ES-I3 (cell line): ENCODE measurements around the gene CSNK1G1.
"Not testable (repeated sequence)": the region's sequence is repeated elsewhere in the genome, so short reads cannot be mapped to it uniquely, and the experiment has no call there.

ENCODE experiments used
- H3K36me3 ChIP-seq: 2 replicates; pipeline ENCODE4 v1.6.1; 2013; ENCODE audit warnings: mild to moderate bottlenecking, low read length, control low read depth, moderate library complexity; ENCODE audit not compliant: insufficient read depth
- H3K4me1 ChIP-seq: 2 replicates; pipeline ENCODE4 v1.6.1; 2013; ENCODE audit warnings: mild to moderate bottlenecking, control low read depth, low read length; ENCODE audit not compliant: insufficient read depth
- H3K9ac ChIP-seq: 2 replicates; pipeline ENCODE4 v1.6.1; 2013; ENCODE audit warnings: low read depth, mild to moderate bottlenecking, low read length, moderate library complexity
- H3K9me3 ChIP-seq: 2 replicates; pipeline ENCODE4 v1.6.1; 2013; ENCODE audit warnings: mild to moderate bottlenecking, low read length, moderate library complexity; ENCODE audit not compliant: control insufficient read depth, insufficient read depth

Gene CSNK1G1

DNA sequence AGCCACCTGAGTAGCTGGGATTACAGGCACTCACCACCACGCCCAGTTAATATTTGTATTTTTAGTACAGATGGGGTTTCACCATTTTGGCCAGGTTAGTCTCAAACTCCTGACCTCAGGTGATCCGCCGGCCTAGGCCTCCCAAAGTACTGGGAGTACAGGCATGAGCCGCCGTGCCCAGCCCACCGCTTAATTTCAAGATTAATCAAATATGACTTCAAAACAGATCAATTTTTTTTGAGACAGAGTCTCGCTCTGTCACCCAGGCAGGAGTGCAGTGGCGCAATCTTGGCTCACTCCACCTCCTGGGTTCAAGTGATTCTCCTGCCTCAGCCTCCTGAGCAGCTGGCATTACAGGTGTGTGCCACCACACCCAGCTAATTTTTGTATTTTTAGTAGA lies 15.4 kb upstream of the CSNK1G1 start:
- not testable (repeated sequence) for H3K4me1 ChIP-seq, H3K9me3 ChIP-seq, H3K9ac ChIP-seq, H3K36me3 ChIP-seq

- no peaks in the 10 kb centered on the region for H3K9me3 ChIP-seq
- no peaks in the 10 kb centered on the region for H3K4me1 ChIP-seq
- H3K9ac ChIP-seq, result no peak overlapping the region
- no peaks in the 10 kb centered on the region; the same call in 1 of the 2 replicates for H3K36me3 ChIP-seq
Observed at GRCh38 chr15:64369078-64369607, 13.2 kb upstream of the CSNK1G1 start.

DNA sequence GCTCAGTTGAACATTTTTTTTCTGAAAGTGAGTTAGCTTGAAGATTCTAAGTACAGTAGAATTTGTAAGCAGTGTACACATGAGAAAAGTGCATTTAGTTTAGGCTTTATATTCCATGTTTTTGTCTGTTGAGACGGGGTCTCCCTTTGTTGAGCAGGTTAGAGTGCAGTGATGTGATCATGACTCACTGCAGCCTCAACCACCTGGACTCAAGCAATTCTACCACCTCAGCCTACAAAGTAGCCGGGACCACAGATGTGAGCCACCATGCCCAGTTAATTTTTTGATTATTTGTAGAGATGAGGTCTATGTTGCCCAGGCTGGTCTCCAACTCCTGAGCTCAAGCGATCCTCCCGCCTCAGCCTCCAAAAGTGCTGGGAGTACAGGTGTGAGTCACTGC lies 5.3 kb upstream of the CSNK1G1 start:
- H3K36me3 ChIP-seq, result no peaks in the 10 kb centered on the region

DNA sequence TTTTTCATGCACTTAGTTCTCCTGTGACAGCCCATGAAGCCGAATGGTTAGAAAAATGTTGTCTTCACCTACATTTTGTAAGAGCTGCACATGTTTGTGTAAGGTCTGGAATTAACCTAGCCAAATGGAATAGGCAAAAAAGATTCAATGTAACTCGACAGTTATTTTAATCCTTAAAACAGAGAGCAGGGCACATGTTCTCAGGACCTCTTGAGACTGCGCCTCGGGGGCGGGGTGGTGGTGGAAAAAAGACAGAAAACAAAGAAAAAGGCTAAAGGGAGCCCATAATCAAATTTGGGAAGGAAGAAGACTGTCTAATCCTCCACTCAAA lies 702 bp upstream of the CSNK1G1 start:
- peak overlapping the region; percentile 93; the same call in 1 of the 2 replicates for H3K9ac ChIP-seq
- 0 out of 2 replicates have a peak, but pooled peaks cover 5% of the 10 kb centered on the region for H3K4me1 ChIP-seq
- no peaks in the 10 kb centered on the region for H3K9me3 ChIP-seq
- no peaks in the 10 kb centered on the region for H3K36me3 ChIP-seq

More for the DNA sequence above, 5.3 kb upstream of the CSNK1G1 start:
- no peaks in the 10 kb centered on the region for H3K4me1 ChIP-seq
- H3K9me3 ChIP-seq, result no peaks in the 10 kb centered on the region
- H3K9ac ChIP-seq, result no peak overlapping the region

GRCh38 chr15:64355348-64355943 lies 527 bp downstream of the CSNK1G1 start:
- H3K9ac ChIP-seq, result peak overlapping the region; percentile 93
- H3K4me1 ChIP-seq, result 0 out of 2 replicates have a peak, but pooled peaks cover 5% of the 10 kb centered on the region
- H3K36me3 ChIP-seq, result no peaks in the 10 kb centered on the region
- no peaks in the 10 kb centered on the region for H3K9me3 ChIP-seq

GRCh38 chr15:64354688-64355344 lies 1.2 kb downstream of the CSNK1G1 start:
- no peaks in the 10 kb centered on the region for H3K36me3 ChIP-seq
- 0 out of 2 replicates have a peak, but pooled peaks cover 5% of the 10 kb centered on the region for H3K4me1 ChIP-seq
- no peaks in the 10 kb centered on the region for H3K9me3 ChIP-seq
- peak overlapping the region; percentile 93 for H3K9ac ChIP-seq

- no peaks in the 10 kb centered on the region for H3K36me3 ChIP-seq
- 0 out of 2 replicates have a peak, but pooled peaks cover 5% of the 10 kb centered on the region for H3K4me1 ChIP-seq
- no peak overlapping the region for H3K9ac ChIP-seq
- H3K9me3 ChIP-seq, result no peaks in the 10 kb centered on the region
Observed at GRCh38 chr15:64351265-64351664, 4.7 kb downstream of the CSNK1G1 start.

DNA sequence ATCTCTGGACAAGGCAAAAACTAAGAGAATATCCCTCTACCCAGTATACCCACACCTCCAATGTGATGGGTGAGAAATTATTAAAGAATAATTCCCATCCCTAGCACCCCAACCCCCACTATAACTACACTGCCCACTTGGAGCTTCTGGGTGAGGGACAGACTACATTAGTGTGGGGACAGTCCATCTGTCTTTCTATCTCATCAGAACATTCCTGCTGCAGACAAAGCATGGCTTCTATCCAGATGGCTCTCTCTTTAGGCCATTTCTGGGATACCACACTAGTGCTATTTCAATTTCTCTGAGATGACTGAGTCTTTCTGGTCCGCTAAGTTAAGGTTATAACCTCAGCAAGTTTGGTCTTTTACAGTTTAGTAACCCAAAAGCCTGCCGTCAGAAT lies 6.6 kb downstream of the CSNK1G1 start:
- Histone ChIP-seq H3K9ac (no peak overlapping the region), H3K9me3 (no peaks in the 10 kb centered on the region), H3K4me1 (no peaks in the 10 kb centered on the region), H3K36me3 (no peaks in the 10 kb centered on the region)

DNA sequence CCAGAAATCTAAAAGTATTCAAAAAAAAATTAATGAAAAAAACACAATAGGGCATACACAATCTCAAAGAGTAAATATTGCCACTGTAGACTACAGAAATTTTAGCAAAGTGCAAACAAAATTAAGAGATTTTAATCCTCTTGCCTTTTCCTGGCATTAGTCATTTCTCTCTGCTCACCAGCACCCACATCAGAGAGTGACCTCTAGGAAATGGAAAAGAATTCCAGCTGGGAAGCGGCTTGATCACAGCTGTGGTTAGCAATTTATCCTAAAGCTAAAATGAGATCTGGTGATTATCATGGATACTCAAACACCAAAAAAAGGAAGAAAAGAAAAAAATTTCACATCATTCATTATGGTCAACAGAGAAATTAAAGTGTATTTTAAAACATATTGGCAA lies 7.5 kb downstream of the CSNK1G1 start:
- no peaks in the 10 kb centered on the region for H3K4me1 ChIP-seq
- no peak overlapping the region for H3K9ac ChIP-seq
- H3K36me3 ChIP-seq, result no peaks in the 10 kb centered on the region
- no peaks in the 10 kb centered on the region for H3K9me3 ChIP-seq

- H3K9ac ChIP-seq, H3K4me1 ChIP-seq, H3K36me3 ChIP-seq, H3K9me3 ChIP-seq: not testable (repeated sequence)
Observed at GRCh38 chr15:64346242-64346641, 9.7 kb downstream of the CSNK1G1 start.

GRCh38 chr15:64344651-64345294 lies 11.2 kb downstream of the CSNK1G1 start:
- no peaks in the 10 kb centered on the region for H3K36me3 ChIP-seq
- no peaks in the 10 kb centered on the region for H3K4me1 ChIP-seq
- H3K9ac ChIP-seq, result no peak overlapping the region
- no peaks in the 10 kb centered on the region for H3K9me3 ChIP-seq

- H3K4me1 ChIP-seq, result no peaks in the 10 kb centered on the region
- H3K9me3 ChIP-seq, result no peaks in the 10 kb centered on the region
- H3K36me3 ChIP-seq, result no peaks in the 10 kb centered on the region
- no peak overlapping the region for H3K9ac ChIP-seq
Observed at GRCh38 chr15:64343841-64344240, 12.1 kb downstream of the CSNK1G1 start.

GRCh38 chr15:64343222-64343621 lies 12.8 kb downstream of the CSNK1G1 start:
- Histone ChIP-seq H3K9ac (no peak overlapping the region), H3K4me1 (no peaks in the 10 kb centered on the region), H3K36me3 (no peaks in the 10 kb centered on the region), H3K9me3 (no peaks in the 10 kb centered on the region)

- H3K36me3 ChIP-seq, result no peaks in the 10 kb centered on the region
- H3K9me3 ChIP-seq, result no peaks in the 10 kb centered on the region
- H3K9ac ChIP-seq, result no peak overlapping the region
- H3K4me1 ChIP-seq, result no peaks in the 10 kb centered on the region
Observed at GRCh38 chr15:64341961-64342360, 14.0 kb downstream of the CSNK1G1 start.

DNA sequence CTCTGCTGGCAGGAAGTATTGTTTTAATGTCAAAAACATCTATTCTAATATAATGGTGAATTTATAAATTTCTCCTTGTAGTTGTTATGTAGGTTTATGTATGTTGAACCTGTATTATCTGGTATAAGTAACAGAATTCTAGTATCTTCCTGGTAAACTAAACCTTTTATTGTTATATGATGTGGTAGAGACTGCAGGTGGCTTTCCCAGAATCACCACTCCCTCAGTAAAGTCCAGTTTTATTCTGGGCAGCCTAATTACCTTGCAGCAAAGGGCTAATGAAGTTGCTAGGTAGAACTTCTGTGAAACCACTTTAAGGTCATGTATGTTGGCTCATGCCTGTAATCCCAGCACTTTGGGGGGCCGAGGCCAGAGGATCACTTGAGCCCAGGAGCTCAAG lies 15.6 kb downstream of the CSNK1G1 start:
- no peak overlapping the region for H3K9ac ChIP-seq
- H3K9me3 ChIP-seq, result no peaks in the 10 kb centered on the region
- H3K4me1 ChIP-seq, result no peaks in the 10 kb centered on the region
- no peaks in the 10 kb centered on the region for H3K36me3 ChIP-seq
